Lung (tissue), 12 donors: ENCODE results near the gene SLC6A7. TPM values are rescaled to one million over a fixed set of nuclear protein-coding genes. Genes with fewer than 3 reads are reported as not detected.

Source experiments
- ATAC-seq: fragments of 200-7000 bp; cut with Tn5 transposase; one replicate; pipeline ENCODE4 v1.9.1; 2020; ENCODE audit warnings: moderate number of reproducible peaks; ENCODE audit not compliant: insufficient read depth, low FRiP score
- DNase-seq, 3 donors: peaks; one replicate each; pipeline ENCODE4 v3.0.0-alpha.2; 2013 to 2017
- H3K27ac ChIP-seq, 2 donors: one replicate each; pipeline ENCODE4 v1.5.1; 2013; ENCODE audit warnings: mild to moderate bottlenecking in 2 of 2, moderate library complexity in 2 of 2, control low read depth in 1 of 2, inconsistent platforms in 1 of 2, low read depth in 1 of 2, low read length in 1 of 2
- H3K27me3 ChIP-seq, 3 donors: one replicate each; pipeline ENCODE4 v1.5.1; 2013; ENCODE audit warnings: low read length in 2 of 3; ENCODE audit not compliant: control insufficient read depth in 3 of 3, insufficient read depth in 3 of 3
- H3K36me3 ChIP-seq, 4 donors: one replicate each; pipeline ENCODE4 v1.5.1; 2013; ENCODE audit warnings: low read length in 4 of 4, mild to moderate bottlenecking in 1 of 4, moderate library complexity in 1 of 4; ENCODE audit not compliant: control insufficient read depth in 4 of 4, insufficient read depth in 4 of 4
- H3K4me1 ChIP-seq, 5 donors: one replicate each; pipeline ENCODE4 v1.5.1; 2013; ENCODE audit warnings: low read length in 5 of 5, mild to moderate bottlenecking in 2 of 5, moderate library complexity in 1 of 5; ENCODE audit not compliant: control insufficient read depth in 5 of 5, insufficient read depth in 5 of 5
- H3K4me3 ChIP-seq: one replicate; pipeline ENCODE4 v1.5.1; 2013; ENCODE audit warnings: mild to moderate bottlenecking, control low read depth, moderate library complexity
- H3K9ac ChIP-seq, 2 donors: one replicate each; pipeline ENCODE4 v1.5.1; 2013; ENCODE audit warnings: low read length in 2 of 2, control low read depth in 1 of 2; ENCODE audit not compliant: insufficient read depth in 1 of 2
- H3K9me3 ChIP-seq, 4 donors: one replicate each; pipeline ENCODE4 v1.5.1; 2013; ENCODE audit warnings: low read length in 3 of 4, mild to moderate bottlenecking in 1 of 4, moderate library complexity in 1 of 4; ENCODE audit not compliant: control insufficient read depth in 4 of 4, insufficient read depth in 3 of 4
- CTCF ChIP-seq: IDR thresholded peaks from 2 replicates; pipeline ENCODE4 v1.5.1; 2012; ENCODE audit warnings: mild to moderate bottlenecking; ENCODE audit errors: control extremely low read depth, extremely low read depth
- WGBS, 2 donors: extraction: QIAGEN DNeasy Blood & Tissue Kit; methylation state at CpG; one replicate each; pipeline ENCODE4 v1.1.7; 2013; 5-methylcytosine and 5-hydroxymethylcytosine counted together
- polyA plus RNA-seq, 2 donors: library from polyadenylated mRNA; stranded (reverse); fragments of 200-250 nt; gene quantifications; one replicate each; pipeline ENCODE4 v1.2.1, GENCODE V29; 2013
- total RNA-seq, 2 donors: library from RNA; depleted of rRNA in 1 of 2; stranded (reverse); fragments of >200 nt in 1 of 2; gene quantifications; one replicate each; pipeline ENCODE4 v1.2.1, GENCODE V29; 2014 to 2021
- donor health status: control.
- donor health status: control.
- donor health status: Bipolar disorder and iron deficiency.
- donor health status: healthy.
- donor health status: DM: yes; HTN: yes; CAD: no.

SLC6A7 gene
- total and polyA plus RNA-seq, 4 donors, result 0.02 to 0.06 (median 0.03) TPM; not detected in 1

- Histone ChIP-seq H3K36me3 (no peaks in the 10 kb centered on the region), H3K9me3 (peaks cover 0 to 2% (median 0%) of the 10 kb centered on the region in 4 donors), H3K9ac (no peak overlapping the region), H3K4me1 (peaks cover 0 to 20% (median 4%) of the 10 kb centered on the region in 5 donors), H3K27me3 (no peaks in the 10 kb centered on the region), H3K4me3 (no peak overlapping the region), H3K27ac (no peak overlapping the region)
- no peak for TF ChIP-seq CTCF
- no peak for DNase-seq
- 93 to 96% methylated on average over 6 of the region's 6 CpGs for WGBS, 2 donors
- no peak for ATAC-seq
Measured at GRCh38 chr5:150206779-150207115, 16.9 kb downstream of the SLC6A7 start.

GRCh38 chr5:150208187-150209098 lies 18.6 kb downstream of the SLC6A7 start:
- no peaks in the 10 kb centered on the region for H3K36me3 ChIP-seq
- H3K4me1 ChIP-seq, result peaks cover 0 to 20% (median 4%) of the 10 kb centered on the region in 5 donors
- TF ChIP-seq CTCF, result no peak
- ATAC-seq, result no peak
- H3K9ac ChIP-seq, result no peak overlapping the region
- H3K9me3 ChIP-seq, result peaks cover 0 to 2% (median 0%) of the 10 kb centered on the region in 4 donors
- no peak for DNase-seq
- H3K4me3 ChIP-seq, result no peak overlapping the region
- H3K27ac ChIP-seq, result no peak overlapping the region
- H3K27me3 ChIP-seq, result no peaks in the 10 kb centered on the region
- WGBS, 2 donors, result 60 to 61% methylated on average over 19 of the region's 19 CpGs

GRCh38 chr5:150209099-150209635 lies 19.3 kb downstream of the SLC6A7 start:
- H3K27me3 ChIP-seq, result no peaks in the 10 kb centered on the region
- H3K36me3 ChIP-seq, result no peaks in the 10 kb centered on the region
- H3K9ac ChIP-seq, result peak overlapping the region in 1 of 2 donors; percentile 4
- peaks cover 0 to 13% (median 2%) of the 10 kb centered on the region in 5 donors for H3K4me1 ChIP-seq
- no peak overlapping the region for H3K4me3 ChIP-seq
- 26 to 41% methylated on average over 20 to 21 of the region's 21 CpGs for WGBS, 2 donors
- ATAC-seq, result no peak
- no peak overlapping the region for H3K27ac ChIP-seq
- no peak for TF ChIP-seq CTCF
- H3K9me3 ChIP-seq, result peaks cover 0 to 2% (median 0%) of the 10 kb centered on the region in 4 donors
- DNase-seq, result peak; percentile 61 to 76 (median 71)
